Erythroblast (primary cell): ENCODE data around the gene FOXP1.
A peak's percentile ranks its signal among the peaks of the same experiment; 100 is the strongest.

Experiments
- DNase-seq, 2 experiments: peaks; one replicate each; lab custom pipeline; 2025; lab: John Stamatoyannopoulos, UW
- GATA1 ChIP-seq: IDR thresholded peaks from 2 replicates; pipeline ENCODE4 v1.6.1; 2011; ENCODE audit warnings: low read depth, mild to moderate bottlenecking, control low read depth, low read length, moderate library complexity
- POLR2A ChIP-seq: IDR thresholded peaks from 2 replicates; pipeline ENCODE4 v1.6.1; 2011; ENCODE audit warnings: mild to moderate bottlenecking, low read length

FOXP1 gene

DNA sequence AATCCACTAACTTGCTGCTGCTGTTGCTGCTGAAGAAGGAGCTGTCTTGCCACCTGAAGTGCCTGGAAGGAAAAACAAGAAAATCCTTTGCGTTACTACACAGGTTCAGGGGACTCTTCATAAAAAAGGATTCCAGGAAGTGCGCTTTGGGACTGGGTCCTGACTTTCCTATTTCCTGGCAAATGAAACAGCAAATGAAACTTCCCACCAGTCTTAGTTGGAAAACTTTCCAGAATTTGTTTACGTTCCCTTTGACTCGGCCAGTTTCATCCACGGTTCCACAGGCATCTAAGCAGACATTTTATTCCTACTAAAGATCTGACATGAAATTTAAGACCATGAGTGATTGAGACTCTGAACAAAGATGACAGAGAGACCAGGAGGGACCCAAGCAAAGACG, 471.0 kb downstream of the FOXP1 start:
- no peak for TF ChIP-seq GATA1
- TF ChIP-seq POLR2A: no peak
- no peak for DNase-seq

DNA sequence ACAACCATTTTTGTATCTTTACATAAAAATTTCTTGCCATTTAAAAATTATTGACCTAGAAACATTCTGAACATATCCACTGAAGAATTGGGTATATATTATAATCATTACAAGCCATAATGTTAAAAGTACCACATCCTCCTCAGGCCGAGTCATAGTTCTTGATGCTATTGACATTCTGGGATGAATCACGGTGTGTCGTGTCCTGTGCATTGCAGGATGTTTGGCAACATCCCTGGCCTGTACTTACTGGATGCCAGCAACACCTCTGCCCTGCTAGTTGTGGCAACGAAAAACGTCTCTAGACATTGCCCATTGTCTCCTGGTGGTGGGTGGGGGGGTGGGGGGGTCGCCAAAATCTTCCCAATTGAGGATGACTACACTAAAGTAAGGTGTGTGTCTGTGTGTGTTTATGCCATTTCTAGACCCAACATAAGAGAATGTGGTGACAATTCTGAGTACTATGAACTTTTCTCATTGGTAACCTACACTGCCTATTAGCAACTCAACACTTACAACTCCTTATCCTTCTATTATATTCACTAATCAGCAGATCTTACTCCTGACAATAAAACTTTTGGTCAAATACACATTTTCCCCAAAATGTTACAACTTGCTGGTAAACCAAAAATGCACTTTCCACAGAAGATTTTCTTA, 471.6 kb downstream of the FOXP1 start:
- no peak for TF ChIP-seq POLR2A
- peak in 1 of 2 experiments; percentile 5 for DNase-seq

DNA sequence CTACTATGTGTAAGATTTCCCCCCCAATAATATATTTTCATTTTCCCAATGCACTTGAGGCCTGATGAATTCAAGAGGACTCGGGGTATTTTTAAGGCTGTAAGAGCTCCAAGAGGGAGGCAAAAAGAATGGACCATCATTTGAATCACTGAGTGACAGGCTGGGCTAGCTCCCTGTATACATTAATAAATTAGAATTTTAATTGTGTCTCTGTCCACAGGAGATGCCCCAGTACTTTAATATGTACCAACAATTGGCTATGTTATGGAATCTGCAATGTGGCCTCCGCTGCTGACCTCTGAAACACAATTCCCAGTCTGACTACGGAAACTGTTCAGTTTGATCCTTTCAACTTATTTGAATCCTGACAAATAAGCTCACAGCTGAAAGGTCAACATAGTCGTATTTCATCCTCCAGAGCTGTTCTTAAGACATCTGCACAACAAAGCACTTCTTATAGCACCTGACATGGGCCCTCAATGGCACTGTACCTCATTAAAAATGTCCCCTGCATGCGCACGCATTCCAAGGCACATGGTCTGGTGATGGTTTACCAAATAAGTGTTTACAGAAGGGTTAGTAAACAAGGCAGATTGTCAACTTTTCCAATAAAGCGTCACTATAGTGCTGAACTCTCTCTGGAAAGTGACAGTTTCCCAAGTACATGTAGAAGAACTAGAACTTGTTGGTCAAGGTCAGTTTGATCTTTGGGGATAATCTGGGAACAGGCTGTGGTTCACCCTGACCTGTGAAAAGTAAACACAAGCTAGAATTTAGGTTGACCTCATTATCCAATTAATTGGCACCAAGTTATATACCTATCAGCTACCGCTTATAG, 472.9 kb downstream of the FOXP1 start:
- DNase-seq: no peak
- TF ChIP-seq GATA1 (no peak), POLR2A (no peak)

DNA sequence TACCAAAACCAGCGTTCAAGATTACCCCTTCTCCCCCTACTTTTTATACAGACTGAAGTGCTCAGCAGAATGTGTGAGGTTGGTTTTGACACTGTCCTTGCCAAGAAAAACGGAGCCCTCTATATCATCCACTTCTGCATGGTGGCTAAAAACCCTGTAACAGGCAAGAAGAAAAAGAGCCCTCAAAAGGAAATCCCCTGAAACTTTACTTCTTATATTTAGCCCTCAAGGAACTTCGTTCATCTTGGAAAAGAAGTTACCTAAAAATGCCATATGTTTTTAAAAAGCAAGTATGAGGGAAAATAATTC, 473.6 kb downstream of the FOXP1 start:
- TF ChIP-seq GATA1: no peak
- TF ChIP-seq POLR2A: no peak
- DNase-seq: no peak

DNA sequence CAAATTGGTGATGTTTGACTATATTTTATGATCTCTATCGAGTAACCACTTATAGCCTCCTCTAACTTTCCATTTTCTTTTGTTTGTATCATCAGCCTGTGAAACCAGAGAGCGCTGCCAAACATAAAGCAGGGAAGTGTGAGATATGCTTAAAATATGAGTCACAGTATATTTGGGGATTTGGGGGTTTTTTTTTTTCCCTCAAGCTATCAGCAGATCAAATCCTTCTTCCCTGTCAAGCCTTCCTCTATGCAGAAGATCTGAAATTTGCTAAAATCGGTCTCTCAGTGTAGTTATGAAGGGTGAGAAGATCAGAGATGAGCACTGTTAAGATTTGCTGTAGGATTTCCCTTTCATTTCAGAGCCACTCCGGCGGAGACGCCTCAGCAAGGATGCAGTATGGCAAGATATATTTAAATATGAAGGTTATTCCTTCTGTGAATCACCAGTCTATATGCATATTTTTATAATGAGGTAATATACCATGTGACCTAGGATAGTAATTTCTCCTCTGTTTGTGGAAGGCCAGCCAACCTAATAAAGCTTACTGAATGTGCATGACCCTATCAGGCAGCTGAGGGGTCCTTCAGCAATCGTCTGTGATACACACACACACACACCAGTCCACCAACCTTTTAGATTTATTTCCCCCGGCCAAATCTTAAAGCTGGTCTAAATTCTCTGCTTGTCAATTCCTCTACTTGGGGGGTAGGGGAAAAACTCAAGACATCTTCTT, 474.1 kb downstream of the FOXP1 start:
- DNase-seq: no peak
- TF ChIP-seq POLR2A: no peak
- TF ChIP-seq GATA1: no peak

DNA sequence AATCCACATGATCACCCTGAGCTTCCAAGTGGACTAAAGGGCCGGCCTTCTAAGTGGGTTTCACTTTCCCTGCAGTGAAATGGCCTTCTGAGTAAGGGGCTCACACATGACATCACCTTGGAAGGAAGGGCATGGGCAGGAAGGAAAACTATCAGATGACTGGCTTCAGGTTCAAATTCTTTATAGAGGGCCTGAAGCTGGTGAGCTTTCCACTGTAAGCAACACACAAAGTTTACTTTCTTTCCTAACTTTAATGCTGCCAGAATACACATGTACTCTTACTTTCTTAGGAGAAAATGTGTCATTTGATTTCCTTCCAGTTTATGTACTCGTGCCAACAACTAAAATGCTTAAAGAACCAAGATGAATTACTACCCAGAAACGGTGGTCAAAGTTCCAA, 475.6 kb downstream of the FOXP1 start:
- DNase-seq: no peak
- TF ChIP-seq POLR2A (no peak), GATA1 (no peak)

DNA sequence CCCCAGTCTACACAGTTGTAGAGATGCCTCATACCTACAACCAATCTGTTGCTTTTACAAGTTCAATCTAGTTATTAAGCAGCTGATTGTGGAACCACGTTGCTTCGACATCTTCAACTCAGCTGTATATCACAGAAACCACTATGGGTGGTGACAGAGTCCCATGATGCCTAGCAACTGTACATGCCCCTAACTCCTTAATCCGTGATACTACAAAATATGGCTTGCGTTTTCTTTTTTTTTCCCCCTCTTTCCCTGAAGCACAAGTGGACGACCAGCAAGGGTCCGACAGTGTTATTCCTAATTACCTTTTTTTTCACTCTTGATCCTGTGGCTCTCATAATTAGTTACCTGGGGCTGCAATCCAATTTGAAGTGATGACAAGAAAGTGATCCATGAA, 478.6 kb downstream of the FOXP1 start:
- no peak for DNase-seq
- no peak for TF ChIP-seq GATA1
- no peak for TF ChIP-seq POLR2A

DNA sequence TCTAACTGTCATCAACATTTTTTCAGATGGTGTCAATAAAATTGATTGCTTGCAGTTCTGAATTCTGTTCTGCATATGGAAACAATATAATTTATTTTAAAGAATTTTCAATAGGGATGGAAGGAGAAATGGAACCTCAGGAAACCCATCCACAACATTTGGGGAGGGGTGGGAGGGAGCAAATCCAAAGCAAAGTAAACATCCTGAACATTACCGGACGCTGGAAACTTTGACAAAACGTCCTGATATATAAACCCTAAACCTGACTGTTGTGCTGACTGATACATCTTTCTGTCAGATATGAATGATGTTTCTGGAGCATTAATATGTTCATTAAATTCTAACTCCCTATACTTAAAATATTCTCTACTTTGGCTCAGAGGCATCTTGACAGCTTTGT, 479.0 kb downstream of the FOXP1 start:
- DNase-seq: no peak

DNA sequence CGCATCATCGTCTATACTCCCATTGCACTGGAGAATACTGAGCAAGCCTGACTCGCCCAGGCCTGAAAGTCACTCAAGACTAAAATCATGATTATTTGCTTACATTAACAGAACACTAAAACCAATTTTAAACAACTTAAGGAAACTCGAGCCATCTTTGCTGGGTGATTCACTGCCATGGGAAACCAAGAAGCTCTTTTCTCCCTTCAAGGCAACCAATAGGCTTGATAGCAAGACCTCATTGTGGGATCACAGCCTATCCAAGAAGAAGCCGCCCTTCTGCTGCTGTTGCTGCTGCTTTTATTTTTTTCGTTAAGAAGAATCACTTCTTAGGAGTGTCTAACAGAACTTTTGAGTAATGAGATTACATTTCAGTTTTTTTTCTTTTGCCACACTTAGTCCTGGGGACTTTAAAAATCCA, 479.4 kb downstream of the FOXP1 start:
- DNase-seq: no peak
- no peak for TF ChIP-seq GATA1
- no peak for TF ChIP-seq POLR2A

More for the DNA sequence above, 479.0 kb downstream of the FOXP1 start:
- TF ChIP-seq GATA1: no peak
- TF ChIP-seq POLR2A: no peak

DNA sequence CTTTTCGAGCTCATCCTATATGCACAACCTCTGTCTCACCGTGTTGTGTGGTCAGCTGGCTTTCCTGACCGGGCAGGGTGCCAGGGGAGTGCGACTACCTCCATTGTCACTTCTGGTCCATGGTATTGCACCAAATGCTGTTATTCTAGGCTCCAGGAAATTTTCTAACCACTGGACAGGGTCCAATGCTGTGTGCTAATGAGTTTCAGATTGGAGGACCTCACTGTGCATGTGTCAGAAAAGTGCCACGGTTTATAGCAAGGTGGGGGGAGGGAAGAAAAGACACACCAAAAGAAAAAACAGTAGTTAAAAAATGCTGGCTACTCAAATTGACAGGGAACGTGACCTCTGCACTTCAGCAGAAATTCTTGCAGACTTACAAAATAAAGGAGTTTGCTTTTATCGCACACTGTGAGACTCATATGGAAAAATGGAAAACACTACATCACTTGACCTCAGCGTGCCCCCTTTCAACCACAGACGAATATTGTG, 480.1 kb downstream of the FOXP1 start:
- no peak for DNase-seq
- TF ChIP-seq GATA1 (no peak), POLR2A (no peak)

DNA sequence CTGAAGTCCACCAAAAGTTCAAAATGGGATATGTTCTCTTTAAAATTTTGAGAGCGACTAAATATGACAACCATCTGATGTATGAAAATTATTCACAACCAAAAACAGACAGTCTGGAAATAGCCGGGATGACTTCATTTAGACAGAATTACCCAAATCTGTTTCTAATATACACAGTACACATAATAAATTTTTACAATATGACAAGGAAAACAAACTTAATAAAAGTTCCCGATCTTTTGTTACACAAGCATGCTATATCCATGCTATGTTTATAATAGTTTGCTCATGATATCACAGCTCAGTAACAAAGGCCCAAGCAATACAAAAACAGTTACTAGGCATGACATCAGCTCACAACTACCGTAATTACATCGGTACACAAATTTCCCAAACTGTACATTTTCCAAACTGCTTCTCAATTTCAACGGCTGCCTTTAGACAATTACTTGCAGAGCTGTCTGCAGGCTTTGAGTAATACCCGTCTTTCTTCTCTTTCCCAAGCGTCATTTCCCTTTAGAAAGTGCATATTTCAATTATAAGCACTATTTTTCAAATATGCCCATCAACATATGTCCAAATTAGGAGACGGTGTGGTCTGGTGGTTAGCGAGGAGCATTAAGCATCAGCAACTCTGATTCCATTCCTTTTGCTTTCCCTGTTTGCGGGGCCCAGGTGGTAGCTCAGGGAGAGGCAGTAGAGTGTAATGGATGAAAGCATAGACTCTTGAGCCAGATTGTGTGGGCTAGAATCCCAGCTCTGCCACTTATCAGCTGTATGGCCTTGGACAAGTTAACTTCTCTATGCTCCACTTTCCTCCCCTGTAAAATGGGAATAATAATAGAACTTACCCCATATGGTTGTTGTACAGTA, 481.2 kb downstream of the FOXP1 start:
- no peak for DNase-seq
- TF ChIP-seq POLR2A (no peak), GATA1 (no peak)

DNA sequence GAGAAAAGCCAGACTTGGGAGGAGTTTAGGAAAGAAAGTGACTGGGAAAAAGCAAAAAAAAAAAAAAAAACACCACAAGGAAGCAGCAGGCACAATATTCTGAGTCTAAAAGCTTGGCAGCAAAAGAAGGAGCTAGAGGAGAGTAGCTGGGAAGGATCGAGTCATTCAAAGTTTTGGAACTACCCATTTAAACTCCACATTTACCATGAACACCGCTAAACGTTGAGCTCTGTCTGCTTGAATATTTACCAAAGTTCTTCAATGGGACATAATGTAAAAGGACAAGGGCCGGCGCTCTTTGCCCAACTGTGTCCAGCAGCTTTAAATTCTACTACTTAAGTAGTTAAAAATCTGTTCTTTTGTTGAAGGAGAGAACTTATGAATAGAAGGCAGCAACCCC, 481.9 kb downstream of the FOXP1 start:
- no peak for TF ChIP-seq GATA1
- no peak for TF ChIP-seq POLR2A
- DNase-seq: no peak

DNA sequence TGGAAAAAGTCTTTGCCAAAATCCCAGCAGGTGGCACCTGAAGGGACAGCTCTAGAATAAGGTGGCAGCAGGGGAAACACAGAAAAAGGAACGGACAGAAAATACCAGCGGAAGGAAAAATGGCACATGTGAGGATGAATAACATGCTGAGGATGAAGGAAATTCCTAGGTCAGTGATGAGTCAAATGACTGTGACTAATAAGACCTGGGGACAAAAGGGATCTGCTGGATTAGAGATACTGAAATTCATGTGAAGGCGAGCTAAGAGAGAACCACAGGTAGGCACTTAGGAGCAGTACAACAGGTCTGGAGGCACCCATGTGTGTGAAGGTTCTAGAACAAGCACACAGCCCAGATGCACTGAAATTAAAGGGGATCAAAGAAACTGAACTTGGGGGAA, 482.5 kb downstream of the FOXP1 start:
- DNase-seq: no peak
- TF ChIP-seq POLR2A (no peak), GATA1 (no peak)
